Keratinocyte (primary cell): ENCODE measurements around the gene RTN4RL2. TPM values are rescaled to one million over a fixed set of nuclear protein-coding genes. Genes with fewer than 3 reads are reported as not detected.

Experiments used
- DNase-seq: peaks from one replicate; pipeline ENCODE4 v3.0.0-alpha.2; 2011; ENCODE audit warnings: low read depth, missing footprints, low spot score
- FAIRE-seq: peaks from 2 replicates; lab custom pipeline; 2011; peaks lifted over from hg19 to GRCh38; lab: Jason Lieb, UNC
- H2AFZ ChIP-seq: 2 replicates; pipeline ENCODE4 v1.6.0; 2012; ENCODE audit warnings: low read length, control low read depth, inconsistent platforms; ENCODE audit not compliant: control insufficient read depth
- H3K27ac ChIP-seq: 2 replicates; pipeline ENCODE4 v1.5.1; 2011; ENCODE audit warnings: low read length; ENCODE audit not compliant: control insufficient read depth, insufficient read depth
- H3K27me3 ChIP-seq: 3 replicates; pipeline ENCODE4 v1.6.0; 2011; ENCODE audit warnings: low read length; ENCODE audit not compliant: control insufficient read depth, insufficient read depth; ENCODE audit errors: extremely low read depth
- H3K36me3 ChIP-seq, 2 experiments: 2 replicates in 1 of 2; 3 replicates in 1 of 2; pipeline ENCODE4 v1.5.1; 2011; ENCODE audit warnings: low read length in 2 of 2, mild to moderate bottlenecking in 1 of 2; ENCODE audit not compliant: control insufficient read depth in 2 of 2, insufficient read depth in 2 of 2; ENCODE audit errors: extremely low read depth in 1 of 2
- H3K4me1 ChIP-seq: 3 replicates; pipeline ENCODE4 v1.5.1; 2011; ENCODE audit warnings: low read length; ENCODE audit not compliant: control insufficient read depth, insufficient read depth; ENCODE audit errors: extremely low read depth
- H3K4me2 ChIP-seq: 3 replicates; pipeline ENCODE4 v1.6.0; 2011; ENCODE audit warnings: low read depth, low read length; ENCODE audit not compliant: control insufficient read depth, insufficient read depth; ENCODE audit errors: extremely low read depth
- H3K4me3 ChIP-seq, 3 experiments: fragments of 200-600 bp in 1 of 3; sonication (generic) in 1 of 3; 2 replicates in 2 of 3; 3 replicates in 1 of 3; pipeline ENCODE4 v1.5.1; 2011 to 2016; ENCODE audit warnings: low read length in 3 of 3, mild to moderate bottlenecking in 3 of 3, control low read depth in 2 of 3, inconsistent platforms in 1 of 3, low read depth in 1 of 3, mixed read lengths in 1 of 3, mixed run types in 1 of 3, moderate library complexity in 1 of 3; ENCODE audit not compliant: control insufficient read depth in 2 of 3, insufficient read depth in 2 of 3; ENCODE audit errors: extremely low read depth in 1 of 3
- H3K79me2 ChIP-seq: 2 replicates; pipeline ENCODE4 v1.6.0; 2012; ENCODE audit warnings: low read length; ENCODE audit not compliant: control insufficient read depth, insufficient read depth
- H3K9ac ChIP-seq: 3 replicates; pipeline ENCODE4 v1.6.0; 2011; ENCODE audit warnings: low read length; ENCODE audit not compliant: control insufficient read depth, insufficient read depth; ENCODE audit errors: extremely low read depth
- H3K9me1 ChIP-seq: 3 replicates; pipeline ENCODE4 v1.6.0; 2011; ENCODE audit warnings: low read length; ENCODE audit not compliant: control insufficient read depth, insufficient read depth; ENCODE audit errors: extremely low read depth
- H3K9me3 ChIP-seq: 2 replicates; pipeline ENCODE4 v1.5.1; 2012; ENCODE audit warnings: low read depth, low read length; ENCODE audit not compliant: control insufficient read depth
- H4K20me1 ChIP-seq: 3 replicates; pipeline ENCODE4 v1.6.0; 2011; ENCODE audit warnings: low read length; ENCODE audit not compliant: control insufficient read depth, insufficient read depth; ENCODE audit errors: extremely low read depth
- CTCF ChIP-seq, 3 experiments: IDR thresholded peaks in 1 of 3; conservative IDR thresholded peaks in 1 of 3; optimal IDR thresholded peaks in 1 of 3; 2 replicates in 2 of 3; 3 replicates in 1 of 3; pipeline versions ENCODE3 to v1.5.1; 2011; ENCODE audit warnings: low read length in 3 of 3, mild to moderate bottlenecking in 3 of 3, moderate library complexity in 2 of 3, control low read depth in 1 of 3, inconsistent platforms in 1 of 3; ENCODE audit not compliant: insufficient read depth in 2 of 3; ENCODE audit errors: extremely low read depth in 1 of 3
- EZH2 ChIP-seq: IDR thresholded peaks from one replicate; pipeline ENCODE4 v1.6.1; 2012; ENCODE audit warnings: inconsistent platforms, mild to moderate bottlenecking, low read length, moderate library complexity
- dilution Hi-C: fragments of 300-500 bp; cut with MboI; formaldehyde crosslinking; loops from one replicate; pipeline ENCODE4 v1.7.0; 2020; ENCODE audit warnings: low sequenced_read_pairs; ENCODE audit not compliant: extremely low pct_ligation_motif_present
- polyA plus RNA-seq, 5 experiments: library from polyadenylated mRNA; depleted of rRNA in 3 of 5; stranded (reverse) in 3 of 5; stranded (forward) in 1 of 5; unstranded in 1 of 5; fragments of >200 nt; gene quantifications; 1 replicate in 1 of 5; 2 replicates in 3 of 5; 3 replicates in 1 of 5; pipeline versions ENCODE4 v1.2.1 to v1.2.3, GENCODE V29; 2011 to 2012; ENCODE audit warnings: missing spikeins in 2 of 5, low read depth in 1 of 5, low replicate concordance in 1 of 5

Gene RTN4RL2
- polyA plus RNA-seq, 1 donor (not counting 4 experiments of a cell fraction or from before 2014, with no cell fraction given) = 0.03 TPM

GRCh38 chr11:57516061-57516443 is 55.7 kb downstream of the RTN4RL2 start:
- Histone ChIP-seq H3K36me3 (no peaks in the 10 kb centered on the region), H2AFZ (peak overlapping the region; percentile 90), H3K79me2 (no peaks in the 10 kb centered on the region), H3K4me3 (peak overlapping the region; percentile 50 to 78 (median 72)), H3K4me2 (peak overlapping the region; percentile 90), H3K9me3 (no peaks in the 10 kb centered on the region), H4K20me1 (no peaks in the 10 kb centered on the region), H3K9ac (peak overlapping the region; percentile 61), H3K9me1 (no peaks in the 10 kb centered on the region), H3K27ac (no peak overlapping the region), H3K27me3 (peaks cover 23% of the 10 kb centered on the region), H3K4me1 (peaks cover 4% of the 10 kb centered on the region)
- FAIRE-seq (no peak), DNase-seq (no peak)
- dilution Hi-C loops = no loop called here
- TF ChIP-seq CTCF (optimal IDR thresholded peaks at IDR 0.05 in 1 of 3, IDR thresholded peaks at IDR 0.05 in 1 of 3, conservative IDR thresholded peaks at IDR 0.05 in 1 of 3; ENCODE audit: extremely low read depth in 1 of 3, insufficient read depth in 2 of 3, low read length in 3 of 3) (no peak), EZH2 (no peak)

GRCh38 chr11:57521116-57521515 is 60.8 kb downstream of the RTN4RL2 start:
- Histone ChIP-seq H3K36me3 (no peaks in the 10 kb centered on the region), H3K27me3 (no peaks in the 10 kb centered on the region), H3K27ac (no peak overlapping the region), H3K9me1 (no peaks in the 10 kb centered on the region), H3K4me3 (no peak overlapping the region), H3K79me2 (no peaks in the 10 kb centered on the region), H3K4me2 (no peak overlapping the region), H3K4me1 (no peaks in the 10 kb centered on the region), H3K9ac (no peak overlapping the region), H4K20me1 (no peaks in the 10 kb centered on the region), H2AFZ (no peak overlapping the region), H3K9me3 (no peaks in the 10 kb centered on the region)
- DNase-seq (no peak), FAIRE-seq (no peak)
- dilution Hi-C loops = no loop called here
- TF ChIP-seq CTCF (optimal IDR thresholded peaks at IDR 0.05 in 1 of 3, IDR thresholded peaks at IDR 0.05 in 1 of 3, conservative IDR thresholded peaks at IDR 0.05 in 1 of 3; ENCODE audit: extremely low read depth in 1 of 3, insufficient read depth in 2 of 3, low read length in 3 of 3) (no peak), EZH2 (no peak)
